WTC11 (cell line): Measurements from ENCODE around the gene AOC1. TPM values are rescaled to one million over a fixed set of nuclear protein-coding genes. Genes with fewer than 3 reads are reported as not detected.
"Not testable (repeated sequence)": the region's sequence is repeated elsewhere in the genome, so short reads cannot be mapped to it uniquely, and the experiment has no call there.

ENCODE experiments used
- ATAC-seq: fragments of 200-7000 bp; cut with Tn5 transposase; 2 replicates; pipeline ENCODE4 v1.10.0; 2021; ENCODE audit warnings: mild to moderate bottlenecking, moderate library complexity
- CTCF ChIA-PET: fragments of 300-600 bp; sonication (Branson Sonifier 250); formaldehyde crosslinking; loops from one replicate; lab custom pipeline; 2021; ENCODE audit warnings: antibody characterized with exemption; lab: Charles Lee
- POLR2A ChIA-PET: fragments of 350-600 bp; sonication (Branson Sonifier 250); formaldehyde crosslinking; loops from one replicate; lab custom pipeline; 2021; ENCODE audit warnings: antibody characterized with exemption; lab: Charles Lee
- DNase-seq: peaks from one replicate; pipeline ENCODE4 v3.0.0; 2021; ENCODE audit warnings: low spot score
- H3K27ac Mint-ChIP-seq: 2 replicates; pipeline ENCODE4 v1.8.0; 2021; ENCODE audit warnings: mixed read lengths
- H3K27me3 Mint-ChIP-seq: 2 replicates; pipeline ENCODE4 v1.8.0; 2021; ENCODE audit warnings: low read depth, mild to moderate bottlenecking, moderate library complexity, mixed read lengths
- H3K36me3 Mint-ChIP-seq: 2 replicates; pipeline ENCODE4 v1.8.0; 2021; ENCODE audit warnings: mixed read lengths
- H3K4me1 Mint-ChIP-seq: 2 replicates; pipeline ENCODE4 v1.8.0; 2022; ENCODE audit warnings: mixed read lengths
- H3K4me3 Mint-ChIP-seq: 2 replicates; pipeline ENCODE4 v1.8.0; 2021; ENCODE audit warnings: mild to moderate bottlenecking, moderate library complexity, mixed read lengths
- H3K9me3 Mint-ChIP-seq: 2 replicates; pipeline ENCODE4 v1.8.0; 2021; ENCODE audit warnings: mixed read lengths
- CREB1 ChIP-seq: sonication (generic); formaldehyde crosslinking; IDR thresholded peaks from 2 replicates; pipeline ENCODE4 v1.8.0; 2023; ENCODE audit warnings: mild to moderate bottlenecking, missing genetic modification reagents
- ESRRA ChIP-seq: sonication (generic); formaldehyde crosslinking; IDR thresholded peaks from 2 replicates; pipeline ENCODE4 v1.8.1; 2022; ENCODE audit warnings: mild to moderate bottlenecking, missing genetic modification reagents, borderline replicate concordance
- FOXJ3 ChIP-seq: sonication (generic); formaldehyde crosslinking; IDR thresholded peaks from 2 replicates; pipeline ENCODE4 v1.9.0; 2021; ENCODE audit warnings: missing genetic modification reagents, mild to moderate bottlenecking, borderline replicate concordance
- FOXP4 ChIP-seq: sonication (generic); formaldehyde crosslinking; IDR thresholded peaks from 2 replicates; pipeline ENCODE4 v1.8.0; 2022; ENCODE audit warnings: mild to moderate bottlenecking, missing genetic modification reagents
- HMGA2 ChIP-seq: fragments of 250-450 bp; sonication (Bioruptor Pico); IDR thresholded peaks from 2 replicates; pipeline ENCODE4 v1.4.0; 2021; ENCODE audit warnings: mild to moderate bottlenecking, moderate library complexity
- KAT7 ChIP-seq: sonication (generic); formaldehyde crosslinking; IDR thresholded peaks from 2 replicates; pipeline ENCODE4 v1.8.1; 2023; ENCODE audit warnings: missing genetic modification reagents, mild to moderate bottlenecking, borderline replicate concordance
- MYBL2 ChIP-seq: sonication (generic); formaldehyde crosslinking; IDR thresholded peaks from 2 replicates; pipeline ENCODE4 v1.8.1; 2023; ENCODE audit warnings: mild to moderate bottlenecking, moderate library complexity, missing genetic modification reagents
- NFATC4 ChIP-seq: fragments of 250-450 bp; sonication (Bioruptor Pico); IDR thresholded peaks from 2 replicates; pipeline ENCODE4 v1.9.0; 2021; ENCODE audit warnings: mild to moderate bottlenecking
- NR2C2 ChIP-seq: sonication (generic); formaldehyde crosslinking; IDR thresholded peaks from 2 replicates; pipeline ENCODE4 v1.8.0; 2022; ENCODE audit warnings: mild to moderate bottlenecking, missing genetic modification reagents
- USF1 ChIP-seq: sonication (generic); formaldehyde crosslinking; IDR thresholded peaks from 2 replicates; pipeline ENCODE4 v1.8.0; 2022; ENCODE audit warnings: mild to moderate bottlenecking, missing genetic modification reagents
- ZBTB21 ChIP-seq: sonication (generic); formaldehyde crosslinking; IDR thresholded peaks from 2 replicates; pipeline ENCODE4 v1.8.1; 2023; ENCODE audit warnings: mild to moderate bottlenecking, missing genetic modification reagents, borderline replicate concordance
- ZNF121 ChIP-seq: sonication (generic); formaldehyde crosslinking; IDR thresholded peaks from 2 replicates; pipeline ENCODE4 v1.8.0; 2023; ENCODE audit warnings: missing genetic modification reagents
- ZNF416 ChIP-seq: fragments of 250-450 bp; sonication (Bioruptor Pico); IDR thresholded peaks from 2 replicates; pipeline ENCODE4 v1.9.0; 2021; ENCODE audit warnings: mild to moderate bottlenecking, inconsistent platforms
- total RNA-seq: library from RNA; stranded (reverse); gene quantifications from 3 replicates; pipeline ENCODE4 v1.2.3, GENCODE V29; 2021
- TF ChIP-seq, protein P1 (sequence below): sonication (generic); formaldehyde crosslinking; IDR thresholded peaks from 2 replicates; pipeline ENCODE4 v1.8.0; 2023; ENCODE audit warnings: missing genetic modification reagents
- TF ChIP-seq, protein P2 (sequence below): sonication (generic); formaldehyde crosslinking; IDR thresholded peaks from 2 replicates; pipeline ENCODE4 v1.8.1; 2022; ENCODE audit warnings: missing genetic modification reagents, borderline replicate concordance
- TF ChIP-seq, protein P3 (sequence below): fragments of 250-450 bp; sonication (Bioruptor Pico); conservative IDR thresholded peaks from 2 replicates; pipeline ENCODE4 v1.9.0; 2021; ENCODE audit warnings: mild to moderate bottlenecking
- TF ChIP-seq, protein P4 (sequence below): fragments of 250-450 bp; sonication (Bioruptor Pico); IDR thresholded peaks from 2 replicates; pipeline ENCODE4 v2.1.2; 2022; ENCODE audit warnings: mild to moderate bottlenecking, moderate library complexity

AOC1 gene
- total RNA-seq, 1 experiment from 2014 or later, result 0.17 TPM

GRCh38 chr7:150908173-150908572 lies 55.9 kb downstream of the AOC1 start:
- no peaks in the 10 kb centered on the region for H3K36me3 Mint-ChIP-seq
- ChIA-PET CTCF (interaction anchor here (0.6 to 3.2 kb wide), 5 partner anchors 10 to 1113 kb away, joined by 3 to 25 read pairs (median 4); no protein-coding TSS in a partner anchor), POLR2A (interaction anchor here (0.6 kb wide), 1 partner anchor 658 kb away, joined by 3 read pairs; no protein-coding TSS in a partner anchor)
- H3K9me3 Mint-ChIP-seq, result no peaks in the 10 kb centered on the region
- no peak for DNase-seq
- no peak overlapping the region for H3K27ac Mint-ChIP-seq
- TF ChIP-seq, protein P1, sequence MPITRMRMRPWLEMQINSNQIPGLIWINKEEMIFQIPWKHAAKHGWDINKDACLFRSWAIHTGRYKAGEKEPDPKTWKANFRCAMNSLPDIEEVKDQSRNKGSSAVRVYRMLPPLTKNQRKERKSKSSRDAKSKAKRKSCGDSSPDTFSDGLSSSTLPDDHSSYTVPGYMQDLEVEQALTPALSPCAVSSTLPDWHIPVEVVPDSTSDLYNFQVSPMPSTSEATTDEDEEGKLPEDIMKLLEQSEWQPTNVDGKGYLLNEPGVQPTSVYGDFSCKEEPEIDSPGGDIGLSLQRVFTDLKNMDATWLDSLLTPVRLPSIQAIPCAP (CRISPR knock-in tag), result no peak
- TF ChIP-seq, protein P2, sequence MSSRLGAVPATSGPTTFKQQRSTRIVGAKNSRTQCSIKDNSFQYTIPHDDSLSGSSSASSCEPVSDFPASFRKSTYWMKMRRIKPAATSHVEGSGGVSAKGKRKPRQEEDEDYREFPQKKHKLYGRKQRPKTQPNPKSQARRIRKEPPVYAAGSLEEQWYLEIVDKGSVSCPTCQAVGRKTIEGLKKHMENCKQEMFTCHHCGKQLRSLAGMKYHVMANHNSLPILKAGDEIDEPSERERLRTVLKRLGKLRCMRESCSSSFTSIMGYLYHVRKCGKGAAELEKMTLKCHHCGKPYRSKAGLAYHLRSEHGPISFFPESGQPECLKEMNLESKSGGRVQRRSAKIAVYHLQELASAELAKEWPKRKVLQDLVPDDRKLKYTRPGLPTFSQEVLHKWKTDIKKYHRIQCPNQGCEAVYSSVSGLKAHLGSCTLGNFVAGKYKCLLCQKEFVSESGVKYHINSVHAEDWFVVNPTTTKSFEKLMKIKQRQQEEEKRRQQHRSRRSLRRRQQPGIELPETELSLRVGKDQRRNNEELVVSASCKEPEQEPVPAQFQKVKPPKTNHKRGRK (CRISPR knock-in tag), result no peak
- TF ChIP-seq MYBL2 (CRISPR knock-in tag) (no peak), FOXJ3 (no peak), FOXP4 (CRISPR knock-in tag) (no peak), ZNF121 (CRISPR knock-in tag) (no peak), NR2C2 (CRISPR knock-in tag) (no peak), NFATC4 (CRISPR knock-in tag) (no peak), KAT7 (no peak), ZNF416 (CRISPR knock-in tag) (no peak), ZBTB21 (no peak), HMGA2 (CRISPR knock-in tag) (no peak)
- TF ChIP-seq, protein P3, sequence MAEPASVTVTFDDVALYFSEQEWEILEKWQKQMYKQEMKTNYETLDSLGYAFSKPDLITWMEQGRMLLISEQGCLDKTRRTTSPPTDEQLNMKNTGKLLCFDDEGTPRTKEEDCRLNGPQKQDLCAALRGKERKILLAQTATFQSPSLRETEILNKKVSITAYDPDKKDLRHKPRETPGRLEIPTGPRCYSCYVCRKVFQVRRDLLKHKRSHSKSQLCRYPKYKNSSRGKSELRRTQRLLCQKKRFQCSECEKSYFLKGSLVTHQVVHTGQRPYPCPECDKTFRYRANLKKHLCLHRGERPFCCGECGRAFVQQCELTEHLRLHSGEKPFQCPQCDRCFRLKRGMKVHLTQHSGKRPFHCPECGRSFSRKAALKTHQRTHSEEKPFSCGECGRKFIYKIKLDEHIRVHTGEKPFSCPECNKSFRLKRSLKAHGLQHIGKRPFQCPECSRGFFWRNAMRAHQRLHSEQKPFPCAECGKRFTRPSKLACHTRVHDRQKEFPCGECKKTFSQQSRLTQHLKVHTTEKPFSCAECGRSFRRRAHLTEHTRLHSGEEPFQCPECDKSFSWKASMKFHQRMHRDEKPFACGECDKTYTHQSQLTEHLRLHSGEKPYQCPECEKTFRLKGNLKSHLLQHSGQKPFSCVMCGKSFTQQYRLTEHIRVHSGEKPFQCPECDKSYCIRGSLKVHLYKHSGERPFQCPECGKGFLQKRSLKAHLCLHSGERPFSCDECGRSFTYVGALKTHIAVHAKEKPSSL, result no peak
- H3K4me1 Mint-ChIP-seq, result peaks cover 11% of the 10 kb centered on the region
- ATAC-seq, result no peak
- peaks cover 18% of the 10 kb centered on the region for H3K27me3 Mint-ChIP-seq
- no peak overlapping the region for H3K4me3 Mint-ChIP-seq

DNA sequence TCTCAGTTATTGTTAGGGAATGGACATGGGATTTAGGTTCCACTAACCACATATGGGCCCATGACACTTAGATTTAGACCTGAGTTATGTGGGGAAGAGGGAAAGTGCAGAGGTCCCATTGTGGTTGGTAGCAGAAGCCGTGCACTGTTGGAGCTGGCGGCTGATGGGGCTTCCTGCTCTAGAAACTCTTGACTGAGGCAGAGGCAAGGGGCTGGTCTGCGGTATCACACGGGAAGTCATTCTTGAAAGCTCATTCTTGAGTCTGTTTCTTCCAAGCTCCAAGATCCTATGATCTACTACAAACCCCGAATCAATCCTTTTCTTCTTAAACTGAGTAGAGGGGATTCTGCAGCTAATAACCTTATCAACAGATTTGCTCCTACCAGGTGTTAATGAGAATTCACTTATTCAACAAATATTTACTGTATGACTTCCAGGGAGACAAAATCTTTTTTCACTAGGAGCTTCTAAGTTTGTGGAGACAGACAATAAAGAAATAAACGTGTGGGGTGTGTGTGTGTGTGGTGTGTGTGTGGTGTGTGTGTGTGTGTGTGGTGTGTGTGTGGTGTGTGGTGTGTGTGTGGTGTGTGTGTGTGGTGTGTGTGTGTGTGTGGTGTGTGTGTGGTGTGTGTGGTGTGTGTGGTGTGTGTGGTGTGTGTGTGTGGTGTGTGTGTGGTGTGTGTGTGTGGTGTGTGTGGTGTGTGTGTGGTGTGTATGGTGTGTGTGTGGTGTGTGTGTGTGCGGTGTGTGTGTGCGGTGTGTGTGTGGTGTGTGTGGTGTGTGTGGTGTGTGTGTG lies 57.1 kb downstream of the AOC1 start:
- ChIA-PET CTCF (interaction anchor here (1.4 to 3.2 kb wide), 2 partner anchors 11 to 109 kb away, joined by 3 to 25 read pairs; no protein-coding TSS in a partner anchor), POLR2A (interaction anchor here (0.6 kb wide), 1 partner anchor 589 kb away, joined by 3 read pairs; no protein-coding TSS in a partner anchor)
- Mint-ChIP-seq H3K4me3 (no peak overlapping the region), H3K9me3 (no peaks in the 10 kb centered on the region), H3K36me3 (no peaks in the 10 kb centered on the region), H3K27me3 (peaks cover 15% of the 10 kb centered on the region), H3K27ac (no peak overlapping the region), H3K4me1 (peaks cover 11% of the 10 kb centered on the region)
- no peak for ATAC-seq
- TF ChIP-seq, protein P4, sequence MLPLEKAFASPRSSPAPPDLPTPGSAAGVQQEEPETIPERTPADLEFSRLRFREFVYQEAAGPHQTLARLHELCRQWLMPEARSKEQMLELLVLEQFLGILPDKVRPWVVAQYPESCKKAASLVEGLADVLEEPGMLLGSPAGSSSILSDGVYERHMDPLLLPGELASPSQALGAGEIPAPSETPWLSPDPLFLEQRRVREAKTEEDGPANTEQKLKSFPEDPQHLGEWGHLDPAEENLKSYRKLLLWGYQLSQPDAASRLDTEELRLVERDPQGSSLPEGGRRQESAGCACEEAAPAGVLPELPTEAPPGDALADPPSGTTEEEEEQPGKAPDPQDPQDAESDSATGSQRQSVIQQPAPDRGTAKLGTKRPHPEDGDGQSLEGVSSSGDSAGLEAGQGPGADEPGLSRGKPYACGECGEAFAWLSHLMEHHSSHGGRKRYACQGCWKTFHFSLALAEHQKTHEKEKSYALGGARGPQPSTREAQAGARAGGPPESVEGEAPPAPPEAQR (CRISPR knock-in tag), result no peak
- TF ChIP-seq ESRRA (CRISPR knock-in tag) (no peak), CREB1 (CRISPR knock-in tag) (no peak), USF1 (no peak)
- no peak for DNase-seq

GRCh38 chr7:150910305-150910995 lies 58.1 kb downstream of the AOC1 start:
- POLR2A ChIA-PET, H3K4me3 Mint-ChIP-seq, ATAC-seq, H3K36me3 Mint-ChIP-seq, DNase-seq, H3K27ac Mint-ChIP-seq, H3K9me3 Mint-ChIP-seq: not testable (repeated sequence)
- CTCF ChIA-PET, result interaction anchor here (0.8 to 3.4 kb wide), 6 partner anchors 9 to 78 kb away, joined by 4 to 38 read pairs (median 7); no protein-coding TSS in a partner anchor
- peaks cover 13% of the 10 kb centered on the region for H3K27me3 Mint-ChIP-seq
- peaks cover 11% of the 10 kb centered on the region for H3K4me1 Mint-ChIP-seq
